MV-4-11 (cell line): ENCODE data around the gene ARL1.
A peak's percentile ranks its signal among the peaks of the same experiment; 100 is the strongest.
"Not testable (repeated sequence)": the region's sequence is repeated elsewhere in the genome, so short reads cannot be mapped to it uniquely, and the experiment has no call there.

Source experiments
- DNase-seq: peaks from one replicate; lab custom pipeline; 2025; lab: John Stamatoyannopoulos, UW

ARL1 gene

DNA sequence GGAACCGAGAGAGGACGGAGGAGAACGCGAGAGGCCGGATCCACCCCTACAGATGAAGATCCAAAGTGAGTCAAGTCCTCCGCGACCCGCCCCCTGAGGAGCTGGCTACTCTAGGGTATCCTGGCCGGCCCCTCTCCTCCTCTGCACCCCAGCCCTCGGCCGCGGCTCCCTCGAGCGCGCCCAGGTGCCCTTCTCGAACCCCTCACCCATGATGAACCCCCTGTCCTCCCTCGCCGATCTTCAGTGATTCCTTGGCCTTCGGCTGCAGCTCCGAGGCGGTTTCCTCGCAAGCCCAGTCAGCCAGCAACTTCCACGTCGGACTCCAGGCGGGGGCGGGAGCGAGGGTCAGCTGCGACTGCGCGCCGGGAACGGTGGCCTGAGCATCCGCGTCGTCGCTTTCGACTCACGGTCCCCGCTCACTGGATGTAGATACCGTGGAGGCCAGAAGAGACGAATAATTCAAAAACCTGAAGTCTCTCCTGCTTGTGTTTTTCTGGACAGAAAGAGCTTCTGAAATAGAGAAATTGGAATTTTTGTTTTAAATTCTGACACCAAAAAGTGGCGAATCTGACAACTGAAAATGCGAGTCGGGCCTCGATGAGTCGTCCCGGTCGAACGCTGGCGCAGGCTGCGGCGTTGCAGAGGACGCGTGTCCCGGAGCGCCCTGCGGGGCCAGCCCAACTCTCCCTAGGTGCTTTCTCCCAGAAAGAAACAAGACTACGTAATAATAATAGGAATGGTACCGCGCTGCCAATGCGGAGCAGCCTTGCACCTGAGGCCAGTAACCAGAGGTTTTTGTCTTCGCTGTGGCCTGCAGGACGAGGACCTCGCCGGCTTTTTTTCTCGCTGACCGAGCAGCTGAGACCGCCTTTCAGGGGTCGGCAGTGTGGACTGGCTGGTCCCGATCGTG is at the start of gene ARL1:
ARL1 (minus strand) TSS at position 337 of the 910 bp plus-strand sequence; CDS start at position 210, 127 bp downstream.
- DNase-seq = peak; percentile 80

DNA sequence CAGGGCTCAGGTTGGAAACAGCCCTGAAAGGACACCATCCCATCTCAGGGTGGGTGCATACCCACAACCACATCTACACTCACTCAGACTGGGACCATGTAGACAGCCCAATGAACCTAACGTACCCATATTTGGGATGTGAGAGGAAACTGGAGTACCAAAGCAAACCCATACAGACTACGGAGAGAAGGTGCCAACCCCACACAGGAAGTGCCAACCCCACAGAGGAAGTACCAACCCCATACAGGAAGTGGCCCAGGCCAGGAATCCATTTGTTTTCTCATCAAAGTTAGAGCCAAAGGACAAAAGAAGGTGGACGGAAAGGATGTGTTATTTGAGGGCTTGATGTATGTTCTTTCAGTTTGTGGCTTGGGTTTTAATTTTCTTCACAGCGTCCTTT is 48.1 kb upstream of the ARL1 start:
- DNase-seq = peak; percentile 34

DNA sequence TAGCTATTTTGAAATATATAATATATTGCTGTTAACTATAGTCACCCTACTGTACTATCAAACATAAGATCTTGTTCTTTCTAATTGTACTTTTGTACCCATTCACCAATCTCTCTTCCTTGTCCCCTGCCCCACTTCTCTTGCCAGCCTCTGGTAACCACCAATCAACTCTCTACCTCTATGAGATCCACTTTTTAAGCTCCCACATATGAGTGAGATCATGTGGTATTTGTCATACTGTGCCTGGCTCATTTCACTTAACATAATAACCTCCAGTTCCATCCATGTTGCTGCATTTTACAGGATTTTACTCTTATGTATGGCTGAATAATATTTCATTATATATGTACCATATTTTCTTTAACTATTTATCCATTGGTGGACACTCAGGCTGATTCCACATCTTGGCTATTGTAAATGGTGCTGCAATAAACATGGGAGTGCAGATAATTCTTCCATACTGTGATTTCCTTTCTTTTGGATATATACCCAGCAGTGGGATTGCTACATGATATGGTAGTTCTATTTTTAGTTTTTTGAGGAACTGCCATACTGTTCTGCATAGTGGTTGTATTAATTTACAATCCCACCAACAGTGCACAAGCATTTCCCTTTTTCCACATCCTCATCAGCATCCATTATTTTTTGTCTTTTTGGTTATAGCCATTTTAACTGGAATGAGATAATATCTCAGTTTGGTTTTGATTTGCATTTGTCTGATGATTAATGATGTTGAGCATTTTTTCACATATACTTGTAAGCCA is 34.1 kb upstream of the ARL1 start:
- DNase-seq = peak; percentile 55

DNA sequence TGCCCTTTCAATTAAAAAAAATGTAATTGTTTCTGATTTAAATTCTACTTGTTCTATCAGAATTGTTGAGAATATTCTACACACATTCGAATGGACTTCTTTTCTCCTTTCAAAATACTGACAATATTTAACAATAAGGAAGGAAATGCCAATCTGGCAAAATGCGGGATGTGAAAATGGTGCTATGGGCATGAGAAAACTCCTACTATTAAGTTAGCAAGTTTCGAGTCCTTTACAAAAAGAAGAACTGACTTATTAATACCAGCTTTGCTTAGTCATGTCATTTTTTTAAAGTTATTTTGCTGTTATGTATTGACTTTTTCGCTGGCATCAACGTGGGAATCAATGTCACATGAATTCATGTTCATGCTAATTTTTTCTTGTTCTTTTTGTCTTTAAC is 31.7 kb upstream of the ARL1 start:
- DNase-seq = peak; percentile 79

DNA sequence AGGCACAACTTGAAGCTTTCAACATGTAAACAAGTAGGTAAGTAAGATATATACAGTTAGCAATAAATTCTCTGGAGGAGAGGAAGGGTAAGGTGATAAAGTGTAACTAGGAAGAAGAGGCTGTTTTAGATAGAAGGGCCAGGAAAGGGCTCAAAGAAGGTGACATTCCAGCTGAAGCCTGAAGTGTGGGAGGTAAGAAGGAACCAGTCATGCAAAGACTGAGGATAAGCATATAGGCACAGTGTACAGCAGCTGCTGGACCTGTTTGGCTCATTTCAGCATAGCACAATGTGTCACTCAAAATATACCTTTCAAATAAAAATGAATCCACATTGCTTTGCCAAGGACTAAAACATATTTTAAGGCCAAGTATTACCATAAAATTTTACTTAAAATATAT is 28.6 kb upstream of the ARL1 start:
- no peak for DNase-seq

DNA sequence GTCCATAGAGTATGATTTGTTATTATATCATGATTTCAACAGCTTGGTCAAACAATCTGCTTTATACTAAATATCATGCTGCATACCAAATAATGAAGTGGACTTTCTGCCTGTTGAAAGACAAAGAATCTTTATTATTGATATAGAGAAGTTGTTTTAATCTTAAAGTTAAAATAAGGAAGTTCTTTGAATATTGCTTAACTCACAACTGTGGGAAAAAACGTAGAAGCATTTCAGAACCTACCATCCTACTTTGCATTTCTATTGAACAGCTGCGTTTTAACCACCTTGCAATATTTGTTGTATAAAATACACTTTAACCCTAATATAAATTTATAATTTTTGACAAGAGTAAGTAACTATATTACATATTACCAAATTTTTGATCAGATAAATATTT is 22.9 kb upstream of the ARL1 start:
- DNase-seq = peak; percentile 69

DNA sequence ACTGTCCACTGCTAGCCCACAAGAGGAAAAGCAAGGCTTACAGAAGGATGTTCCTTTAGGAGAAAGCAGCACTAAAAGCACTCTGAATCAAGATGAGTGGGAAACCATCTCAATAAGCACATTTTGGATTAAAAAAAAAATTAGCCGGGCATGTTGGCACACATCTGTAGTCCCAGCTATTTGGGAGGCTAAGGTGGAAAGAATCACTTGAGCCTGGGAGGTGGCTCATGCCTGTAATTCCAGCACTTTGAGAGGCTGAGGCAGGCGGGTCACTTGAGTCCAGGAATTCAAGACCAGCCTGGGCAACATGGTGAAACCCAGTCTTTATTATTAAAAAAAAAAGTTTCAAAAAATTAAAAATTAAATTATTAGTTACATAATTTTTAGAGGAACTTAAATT is 17.0 kb upstream of the ARL1 start:
- no peak for DNase-seq

DNA sequence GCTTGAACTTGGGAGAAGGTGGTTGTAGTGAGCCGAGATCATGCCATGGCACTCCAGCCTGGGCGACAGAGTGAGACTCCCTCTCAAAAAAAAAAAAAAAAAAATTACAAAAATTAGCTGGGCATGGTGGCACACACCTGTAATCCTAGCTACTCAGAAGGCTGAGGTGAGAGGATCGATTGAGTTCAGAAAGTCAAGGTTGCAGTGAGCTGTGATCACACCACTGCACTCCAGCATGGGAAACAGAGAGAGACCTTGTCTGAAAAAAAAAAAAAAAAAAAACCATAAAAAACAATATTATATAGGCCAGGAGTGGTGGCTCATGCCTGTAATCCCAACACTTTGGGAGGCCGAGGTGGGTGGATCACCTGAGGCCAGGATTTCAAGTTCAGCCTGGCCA is 14.5 kb upstream of the ARL1 start:
- not testable (repeated sequence) for DNase-seq

DNA sequence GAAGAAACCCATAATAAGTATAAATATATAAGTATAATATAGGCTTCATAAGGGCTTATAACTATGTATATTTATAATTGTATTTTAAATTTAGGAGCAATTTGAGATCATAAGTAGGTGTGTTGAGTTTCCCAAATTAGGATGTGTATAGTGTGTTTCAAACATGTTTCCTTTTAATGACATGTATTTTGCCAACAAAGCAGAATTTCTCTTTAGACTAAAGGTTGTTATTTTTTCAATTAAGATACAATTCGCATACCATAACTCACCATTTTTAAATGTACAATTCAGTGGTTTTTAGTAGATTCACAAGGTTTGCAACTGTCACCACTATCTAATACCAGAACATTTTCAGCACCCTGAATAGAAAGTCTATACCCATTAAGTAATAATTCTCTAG is 7.7 kb upstream of the ARL1 start:
- DNase-seq = no peak

DNA sequence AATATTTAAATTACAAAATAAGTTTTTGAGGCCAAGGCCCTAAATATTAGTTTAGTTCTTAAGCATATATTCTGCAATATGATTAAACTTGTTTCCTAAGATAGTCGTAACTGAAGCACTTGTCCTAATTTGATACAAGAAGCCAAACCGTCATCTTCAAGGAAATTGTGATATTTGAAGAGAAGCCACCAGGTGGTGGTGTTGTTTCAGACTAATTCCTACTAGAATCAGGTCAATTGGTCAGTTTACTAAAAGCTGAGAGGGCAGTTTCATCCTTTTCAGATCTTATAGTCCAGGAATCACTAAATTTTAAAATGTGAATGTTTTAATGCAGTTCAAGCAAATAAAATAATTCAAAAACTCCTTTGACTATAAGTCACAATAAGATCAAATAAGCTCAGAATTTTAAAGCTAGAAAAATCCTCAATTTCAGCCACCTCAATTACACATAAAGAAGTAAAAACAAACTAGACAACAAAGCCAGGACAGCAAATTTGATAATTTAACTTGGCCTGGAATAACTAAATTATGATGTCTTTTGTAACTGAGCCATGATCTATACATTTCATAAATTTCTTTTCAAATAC is 7.1 kb upstream of the ARL1 start:
- DNase-seq = peak; percentile 54

DNA sequence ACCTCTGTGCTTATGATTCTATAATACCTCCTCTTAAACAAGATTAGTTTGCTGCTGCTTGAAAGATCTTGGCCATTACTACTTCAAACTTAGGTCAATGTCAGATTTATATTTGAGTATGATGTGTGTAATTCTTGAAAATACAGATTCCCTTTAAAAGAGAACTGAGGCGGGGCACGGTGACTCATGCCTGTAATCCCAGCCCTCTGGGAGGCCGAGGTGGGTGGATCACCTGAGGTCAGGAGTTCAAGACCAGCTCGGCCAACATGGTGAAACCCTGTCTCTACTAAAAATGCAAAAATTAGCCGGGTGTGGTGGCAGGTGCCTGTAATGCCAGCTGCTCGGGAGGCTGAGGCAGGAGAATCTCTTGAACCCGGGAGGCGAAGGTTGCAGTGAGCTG is 2.6 kb upstream of the ARL1 start:
- DNase-seq = not testable (repeated sequence)

DNA sequence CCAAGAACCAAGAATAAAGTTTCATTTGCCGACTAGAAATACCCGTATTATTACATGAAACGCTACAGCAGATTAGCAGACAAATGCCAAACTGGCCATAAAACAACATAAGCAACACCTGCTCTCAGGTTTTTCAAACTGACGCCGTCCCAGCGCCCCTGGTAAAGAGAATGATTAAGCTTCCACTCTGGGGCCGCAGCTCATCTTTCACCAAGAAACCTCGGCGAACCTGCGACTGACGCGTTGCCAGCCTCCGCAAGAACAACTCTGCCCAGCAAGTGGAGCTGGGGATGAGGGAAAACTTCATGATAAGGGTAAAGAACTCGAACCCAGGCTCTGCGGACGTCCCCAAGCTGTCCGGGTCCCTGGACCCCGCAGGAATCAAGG is 530 bp downstream of the ARL1 start:
- no peak for DNase-seq

DNA sequence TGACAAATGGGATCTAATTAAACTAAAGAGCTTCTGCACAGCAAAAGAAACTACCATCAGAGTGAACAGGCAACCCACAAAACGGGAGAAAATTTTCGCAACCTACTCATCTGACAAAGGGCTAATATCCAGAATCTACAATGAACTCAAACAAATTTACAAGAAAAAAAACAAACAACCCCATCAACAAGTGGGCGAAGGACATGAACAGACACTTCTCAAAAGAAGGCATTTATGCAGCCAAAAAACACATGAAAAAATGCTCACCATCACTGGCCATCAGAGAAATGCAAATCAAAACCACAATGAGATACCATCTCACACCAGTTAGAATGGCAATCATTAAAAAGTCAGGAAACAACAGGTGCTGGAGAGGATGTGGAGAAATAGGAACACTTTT is 16.4 kb downstream of the ARL1 start:
- not testable (repeated sequence) for DNase-seq

DNA sequence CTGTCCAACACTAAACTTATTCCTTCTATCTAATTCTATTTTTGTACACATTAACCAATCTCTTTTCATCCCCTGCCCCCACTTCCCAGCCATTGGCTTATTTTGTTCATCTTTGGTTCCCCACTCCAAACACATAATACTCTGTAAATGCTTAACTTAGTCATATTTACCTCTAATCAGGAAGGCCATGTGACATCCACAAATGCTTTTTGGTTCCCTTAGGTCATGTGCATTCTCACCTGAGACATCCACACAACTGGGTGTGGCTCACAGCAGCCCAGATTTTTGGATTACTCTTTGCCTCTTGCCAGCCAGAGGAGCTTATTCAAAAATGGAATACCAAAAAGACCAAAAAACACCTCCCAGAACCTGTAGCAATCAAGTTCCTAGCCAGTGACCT is 28.4 kb downstream of the ARL1 start:
- DNase-seq = no peak

DNA sequence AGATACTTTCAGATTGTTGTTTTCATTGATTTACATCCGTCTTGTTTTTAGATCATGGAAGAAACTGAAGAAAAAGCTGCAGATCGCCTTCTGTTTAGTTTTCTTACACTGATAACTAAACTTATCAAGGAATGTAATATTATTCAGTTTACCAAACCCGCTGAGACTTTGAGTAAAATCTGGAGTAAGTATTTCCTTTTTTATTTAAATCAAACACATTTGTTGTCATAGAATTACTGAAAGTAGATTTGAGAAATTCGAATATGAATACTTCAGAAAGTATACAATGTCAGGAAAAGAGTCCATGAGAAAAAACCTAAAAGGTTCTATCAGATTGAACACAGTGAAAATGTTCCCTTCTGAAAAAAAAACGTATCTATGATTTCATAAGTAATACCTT is 32.0 kb downstream of the ARL1 start:
- DNase-seq = no peak

DNA sequence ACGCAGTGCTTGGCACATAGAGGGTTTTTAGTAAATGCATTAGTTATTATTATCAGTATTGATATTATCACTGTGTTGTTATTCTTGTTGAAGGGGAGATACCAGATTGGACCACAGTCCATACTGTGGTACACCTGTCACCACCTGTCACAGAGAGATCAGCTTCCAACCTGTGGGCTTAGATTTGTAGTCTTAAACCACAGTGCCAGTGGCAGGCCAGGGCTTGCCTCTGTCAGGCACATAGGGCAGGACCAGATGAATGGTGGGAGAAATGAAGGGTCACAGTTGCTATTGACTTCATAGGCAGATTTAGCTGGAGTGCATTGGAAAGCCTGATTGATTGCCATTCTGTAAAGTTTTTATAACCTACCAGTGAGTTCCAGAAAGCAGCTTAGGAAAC is 35.1 kb downstream of the ARL1 start:
- DNase-seq = no peak

DNA sequence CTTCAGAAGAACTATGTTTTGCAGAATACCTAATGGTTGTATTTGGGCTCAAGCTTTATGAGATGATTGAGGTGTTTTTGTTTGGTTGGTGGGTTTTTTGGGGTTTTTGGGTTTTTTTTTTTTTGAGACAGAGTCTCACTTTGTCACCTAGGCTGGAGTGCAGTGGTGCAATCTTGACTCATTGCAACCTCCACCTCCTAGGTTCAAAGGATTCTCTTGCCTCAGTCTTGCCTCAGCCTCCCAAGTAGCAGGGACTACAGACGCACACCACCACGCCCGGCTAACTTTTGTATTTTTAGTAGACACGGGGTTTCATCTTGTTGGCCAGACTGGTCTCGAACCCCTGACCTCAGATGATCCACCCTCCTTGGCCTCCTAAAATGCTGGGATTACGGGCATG is 39.6 kb downstream of the ARL1 start:
- no peak for DNase-seq

DNA sequence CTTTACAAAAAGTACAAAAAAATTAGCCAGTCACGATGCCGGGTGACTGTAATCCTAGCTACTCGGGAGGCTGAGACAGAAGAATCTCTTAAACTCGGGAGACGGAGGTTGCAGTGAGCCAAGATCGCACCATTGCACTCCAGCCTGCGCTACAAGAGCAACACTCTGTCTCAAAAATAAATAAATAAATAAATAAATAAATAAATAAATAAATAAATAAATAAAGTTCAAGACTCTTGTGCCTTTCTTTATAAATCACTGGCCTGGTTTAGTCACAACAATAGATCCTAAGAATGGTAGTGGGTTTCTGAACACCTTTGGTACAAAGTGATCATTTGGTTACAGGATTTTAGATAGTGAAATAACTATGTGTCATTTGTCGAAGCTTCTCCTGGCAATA is 46.1 kb downstream of the ARL1 start:
- no peak for DNase-seq

DNA sequence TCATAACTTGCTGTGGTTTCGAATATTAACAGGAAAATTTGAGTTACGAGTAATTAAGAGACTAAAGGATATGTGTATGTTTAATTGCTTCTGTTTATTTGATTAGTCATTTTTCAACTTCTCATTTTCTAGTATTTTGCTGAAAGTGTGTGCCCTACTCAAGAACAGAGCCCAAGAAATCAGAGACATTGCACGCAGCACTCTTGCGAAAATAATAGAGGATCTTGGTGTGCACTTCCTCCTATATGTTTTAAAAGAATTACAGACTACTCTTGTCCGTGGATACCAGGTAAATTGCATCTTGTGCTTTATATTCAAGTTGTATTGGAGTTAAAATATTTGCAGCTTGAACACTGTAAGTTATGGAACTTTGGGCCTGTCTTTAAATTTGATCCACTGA is 50.8 kb downstream of the ARL1 start:
- no peak for DNase-seq

DNA sequence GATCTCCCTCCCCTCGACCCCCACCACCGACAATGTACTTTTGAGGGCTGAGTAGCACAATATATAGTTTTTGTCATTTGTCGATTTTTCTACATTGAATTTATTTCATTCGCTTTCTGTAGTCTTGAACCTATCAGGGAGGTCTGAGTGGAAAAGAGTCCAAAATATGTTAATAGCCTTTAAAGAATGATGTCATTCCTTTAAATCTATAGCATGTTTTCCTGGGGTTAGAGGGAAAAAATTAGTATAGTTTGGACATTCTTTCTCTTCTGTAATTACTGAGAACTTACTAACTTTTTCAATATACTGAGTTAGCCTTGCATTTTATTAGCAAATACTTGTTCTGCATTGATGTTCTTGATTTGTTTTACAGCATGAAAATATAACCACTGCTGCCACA is 55.9 kb downstream of the ARL1 start:
- no peak for DNase-seq

DNA sequence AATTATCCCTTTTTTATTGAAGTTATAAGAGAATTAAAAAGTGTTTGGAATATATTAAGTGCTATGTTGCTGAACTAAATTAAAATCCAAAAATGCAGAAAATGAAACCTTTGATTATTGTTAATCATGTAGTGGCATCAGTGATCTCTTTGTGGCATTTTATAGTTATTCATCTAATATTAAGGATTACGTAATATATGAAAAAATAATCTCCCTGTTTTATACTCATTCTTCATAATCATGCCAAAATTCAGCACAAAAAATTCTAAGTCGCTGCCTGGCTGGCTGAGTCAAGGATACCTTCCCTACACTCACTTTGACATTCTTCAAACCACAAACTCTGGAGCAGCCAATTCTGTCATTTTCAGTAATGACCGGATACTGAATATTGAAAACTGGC is 63.7 kb downstream of the ARL1 start:
- no peak for DNase-seq
